ENCODE data around the gene GDA. TPM values are rescaled to one million over a fixed set of nuclear protein-coding genes. Genes with fewer than 3 reads are reported as not detected.

GDA gene
- total RNA-seq (1 to 10 TPM in 2 of 10 donors, under 1 TPM in 6, not detected in 2; 0.11 to 5.5 (median 0.39) TPM), polyA plus RNA-seq (under 1 TPM in 1 of 2 donors, not detected in 1; 0.15 TPM)
- long read RNA-seq, donor 1, partial matches to known transcripts = 1 of 1 reads
- long read RNA-seq, donor 1, other reads (novel, unspliced or antisense) = 0 of 1 reads
- long read RNA-seq, donor 2, partial matches to known transcripts = 0 of 1 reads
- long read RNA-seq, donor 2, other reads (novel, unspliced or antisense) = 1 of 1 reads
- long read RNA-seq, donor 3, full-length matches to known transcripts = 4 of 8 reads
- long read RNA-seq, donor 3, partial matches to known transcripts = 1 of 8 reads
- long read RNA-seq, donor 3, other reads (novel, unspliced or antisense) = 3 of 8 reads

GRCh38 chr9:72149231-72149975 is at the start of gene GDA:
Gene GDA (plus strand): TSS chr9:72149440. CDS start chr9:72149560, 120 bp downstream.
- peaks cover 0 to 40% (median 33%) of the 10 kb centered on the region in 7 donors for H3K27me3 ChIP-seq
- TF ChIP-seq, protein P1, sequence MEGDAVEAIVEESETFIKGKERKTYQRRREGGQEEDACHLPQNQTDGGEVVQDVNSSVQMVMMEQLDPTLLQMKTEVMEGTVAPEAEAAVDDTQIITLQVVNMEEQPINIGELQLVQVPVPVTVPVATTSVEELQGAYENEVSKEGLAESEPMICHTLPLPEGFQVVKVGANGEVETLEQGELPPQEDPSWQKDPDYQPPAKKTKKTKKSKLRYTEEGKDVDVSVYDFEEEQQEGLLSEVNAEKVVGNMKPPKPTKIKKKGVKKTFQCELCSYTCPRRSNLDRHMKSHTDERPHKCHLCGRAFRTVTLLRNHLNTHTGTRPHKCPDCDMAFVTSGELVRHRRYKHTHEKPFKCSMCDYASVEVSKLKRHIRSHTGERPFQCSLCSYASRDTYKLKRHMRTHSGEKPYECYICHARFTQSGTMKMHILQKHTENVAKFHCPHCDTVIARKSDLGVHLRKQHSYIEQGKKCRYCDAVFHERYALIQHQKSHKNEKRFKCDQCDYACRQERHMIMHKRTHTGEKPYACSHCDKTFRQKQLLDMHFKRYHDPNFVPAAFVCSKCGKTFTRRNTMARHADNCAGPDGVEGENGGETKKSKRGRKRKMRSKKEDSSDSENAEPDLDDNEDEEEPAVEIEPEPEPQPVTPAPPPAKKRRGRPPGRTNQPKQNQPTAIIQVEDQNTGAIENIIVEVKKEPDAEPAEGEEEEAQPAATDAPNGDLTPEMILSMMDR (IDR thresholded peaks at IDR 0.05) = no peak
- ATAC-seq = peak in 2 of 8 donors; percentile 44 to 71
- intact Hi-C loops (cut with DNase I) = no loop called here
- H3K4me3 ChIP-seq = peak within 1 kb of the TSS in 7 of 10 donors; percentile 16 to 37 (median 21)
- WGBS, 2 donors = 2 to 3% methylated on average over 70 of the region's 70 CpGs
- no peaks in the 10 kb centered on the region for H3K36me3 ChIP-seq
- no peak for DNase-seq
- H3K4me1 ChIP-seq = peaks cover 0 to 8% (median 0%) of the 10 kb centered on the region in 9 donors
- no peaks in the 10 kb centered on the region for H3K9me3 ChIP-seq
- H3K27ac ChIP-seq = no peak within 1 kb of the TSS

DNA sequence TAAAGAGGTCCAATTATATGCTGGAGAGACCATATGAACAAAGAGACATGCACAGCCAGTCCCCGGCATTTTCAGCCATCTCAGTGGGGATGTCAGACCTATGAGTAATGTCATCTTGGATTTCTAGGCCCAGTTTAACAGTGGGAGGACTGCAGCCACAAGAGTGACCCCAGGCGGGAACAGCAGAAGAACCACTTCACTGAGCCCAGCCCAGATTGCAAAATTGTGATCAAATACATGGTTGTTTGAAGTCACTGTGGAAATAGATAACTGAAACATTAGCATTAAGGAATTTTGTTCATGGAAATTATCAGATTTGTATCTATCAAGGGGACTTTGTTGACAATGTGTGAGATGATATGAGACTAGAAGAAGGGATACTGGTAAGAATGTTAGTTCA is 46.7 kb upstream of the GDA start:
- Histone ChIP-seq H3K9me3 (peaks cover 0 to 31% (median 0%) of the 10 kb centered on the region in 11 donors), H3K27me3 (no peaks in the 10 kb centered on the region), H3K36me3 (no peaks in the 10 kb centered on the region), H3K4me1 (no peaks in the 10 kb centered on the region), H3K27ac (no peak overlapping the region), H3K4me3 (no peak overlapping the region)
- no peak for DNase-seq
- no peak for ATAC-seq
- intact Hi-C loops (cut with DNase I) = no loop called here
- TF ChIP-seq, protein P1 (IDR thresholded peaks at IDR 0.05) = no peak
- WGBS, 2 donors = 79 to 89% methylated on average over 2 of the region's 2 CpGs

GRCh38 chr9:72113056-72113455 is 36.2 kb upstream of the GDA start:
- Histone ChIP-seq H3K27me3 (no peaks in the 10 kb centered on the region), H3K9me3 (no peaks in the 10 kb centered on the region), H3K36me3 (no peaks in the 10 kb centered on the region), H3K4me1 (no peaks in the 10 kb centered on the region), H3K27ac (no peak overlapping the region), H3K4me3 (no peak overlapping the region)
- TF ChIP-seq, protein P1 (IDR thresholded peaks at IDR 0.05) = no peak
- 84 to 88% methylated on average over 2 of the region's 2 CpGs for WGBS, 2 donors
- DNase-seq (no peak), ATAC-seq (no peak)
- intact Hi-C loops (cut with DNase I) = no loop called here

DNA sequence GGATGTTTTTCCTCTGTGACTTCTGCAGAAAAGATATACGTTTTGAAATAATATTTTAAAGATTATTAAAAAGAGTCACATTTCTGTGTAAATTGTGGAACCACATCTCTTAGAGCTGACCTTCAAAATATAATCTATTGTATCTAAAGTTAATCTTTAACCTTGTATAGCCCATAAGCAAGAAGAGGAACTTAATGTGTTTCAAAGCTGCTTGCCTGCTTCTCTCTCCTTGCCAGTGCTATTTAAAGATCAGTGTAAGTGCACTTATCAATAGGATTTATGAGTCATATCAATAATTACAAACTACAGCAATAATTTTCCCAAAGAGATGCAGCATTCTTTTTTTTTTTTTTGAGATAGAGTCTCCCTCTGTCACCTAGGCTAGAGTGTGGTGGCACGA is 29.4 kb upstream of the GDA start:
- Histone ChIP-seq H3K4me3 (no peak overlapping the region), H3K9me3 (no peaks in the 10 kb centered on the region), H3K36me3 (no peaks in the 10 kb centered on the region), H3K27me3 (no peaks in the 10 kb centered on the region), H3K4me1 (no peaks in the 10 kb centered on the region), H3K27ac (no peak overlapping the region)
- TF ChIP-seq, protein P1 (IDR thresholded peaks at IDR 0.05) = no peak
- 67 to 78% methylated on average over 2 of the region's 2 CpGs for WGBS, 2 donors
- DNase-seq = no peak
- intact Hi-C loops (cut with DNase I) = no loop called here
- ATAC-seq = no peak
